CD4-positive, alpha-beta T cell treated with Interleukin-10 for 1 hour (primary cell): ENCODE measurements around the gene CD9.

Source experiments
- DNase-seq: peaks from one replicate; pipeline ENCODE4 v3.0.0-alpha.2; 2020

Gene CD9

GRCh38 chr12:6250343-6250742 is 50.1 kb downstream of the CD9 start:
- no peak for DNase-seq

DNA sequence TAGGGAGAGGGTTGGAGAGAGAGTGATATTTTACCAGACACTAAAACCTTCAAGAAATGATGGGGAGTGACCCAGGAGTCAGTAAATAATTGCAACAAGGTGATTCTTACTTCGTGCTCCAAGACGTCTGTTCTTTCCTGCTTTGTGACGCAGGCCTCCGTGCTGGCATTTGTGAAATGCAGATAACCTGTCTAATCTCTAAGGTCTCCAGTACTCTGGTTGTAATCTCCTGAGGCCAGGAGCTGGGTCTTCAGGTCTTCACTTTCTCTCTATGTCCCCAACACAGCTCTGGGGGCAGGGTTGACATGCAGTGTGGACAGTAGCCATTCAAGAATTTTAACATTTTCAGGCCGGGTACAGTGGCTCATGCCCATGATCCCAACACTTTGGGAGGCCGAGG is 53.1 kb downstream of the CD9 start:
- no peak for DNase-seq

GRCh38 chr12:6254491-6254890 is 54.3 kb downstream of the CD9 start:
- DNase-seq, result no peak

GRCh38 chr12:6257007-6257406 is 56.8 kb downstream of the CD9 start:
- no peak for DNase-seq

DNA sequence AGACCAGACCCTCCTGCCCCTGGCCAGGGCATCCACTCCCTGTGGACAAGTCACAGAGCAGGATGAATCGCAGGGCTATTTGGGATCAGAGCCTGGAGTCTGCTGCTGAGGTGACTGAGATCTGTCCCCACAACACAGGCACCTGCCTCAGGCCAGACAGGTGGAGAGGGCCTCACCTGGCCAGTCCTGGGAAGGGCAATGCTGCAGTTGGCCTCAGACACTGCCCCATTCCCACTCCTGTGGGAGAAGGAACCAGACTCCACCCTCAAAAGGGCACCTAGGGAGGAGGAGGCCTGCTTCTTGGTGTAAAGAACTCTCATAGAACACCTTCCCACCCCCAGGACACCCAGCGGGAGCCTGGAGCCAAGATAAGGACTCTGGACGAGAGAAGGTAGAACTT is 62.0 kb downstream of the CD9 start:
- DNase-seq, result no peak

GRCh38 chr12:6262623-6263022 is 62.4 kb downstream of the CD9 start:
- DNase-seq, result no peak

- DNase-seq, result no peak
Observed at GRCh38 chr12:6263931-6264330, 63.7 kb downstream of the CD9 start.

DNA sequence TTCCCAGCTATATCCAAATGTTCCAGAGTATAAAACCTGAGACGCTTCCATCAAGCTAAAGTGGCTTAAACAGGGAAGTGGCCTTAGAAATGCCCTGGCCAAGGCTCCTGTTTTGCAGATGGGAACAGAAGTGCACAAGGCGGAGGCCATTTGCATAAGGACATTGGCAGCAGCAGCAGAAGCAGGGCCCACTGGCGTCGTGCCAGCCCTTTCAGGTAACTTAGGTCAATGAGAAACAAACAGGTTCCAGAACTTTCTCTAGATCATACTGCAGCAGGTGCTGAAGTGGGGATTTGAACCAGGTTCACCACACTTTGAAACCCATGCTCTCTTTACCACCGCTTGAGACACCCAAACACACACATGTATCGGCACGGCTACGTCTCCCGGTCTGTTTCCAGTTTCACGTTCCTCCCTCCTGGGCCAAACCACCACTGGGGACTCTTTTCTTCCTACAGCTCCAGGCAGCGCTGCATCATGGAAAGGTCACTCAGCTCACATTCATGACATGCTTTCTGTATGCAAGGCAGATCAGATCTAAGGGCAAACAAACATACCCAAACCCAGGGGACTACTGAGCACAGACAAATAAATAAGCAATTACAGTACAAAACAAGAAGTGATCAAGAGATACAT is 64.3 kb downstream of the CD9 start:
- DNase-seq, result no peak

DNA sequence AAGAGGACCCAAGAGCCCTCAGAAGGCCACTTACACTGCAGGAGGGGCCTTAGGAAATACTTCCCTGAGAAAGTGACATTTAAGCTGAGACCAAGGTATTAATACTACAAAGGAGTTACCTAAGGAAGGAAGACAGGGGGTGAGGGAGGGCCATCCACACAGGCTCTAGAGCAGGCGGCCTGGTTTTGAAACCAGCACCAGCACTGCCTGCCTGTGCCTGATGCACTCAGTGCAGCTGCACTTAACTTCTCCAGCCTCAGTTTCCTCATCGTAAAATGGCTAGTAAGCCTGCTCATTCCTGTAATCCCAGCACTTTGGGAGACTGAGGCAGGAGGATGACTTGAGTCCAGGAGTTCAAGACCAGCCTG is 64.8 kb downstream of the CD9 start:
- DNase-seq, result no peak

DNA sequence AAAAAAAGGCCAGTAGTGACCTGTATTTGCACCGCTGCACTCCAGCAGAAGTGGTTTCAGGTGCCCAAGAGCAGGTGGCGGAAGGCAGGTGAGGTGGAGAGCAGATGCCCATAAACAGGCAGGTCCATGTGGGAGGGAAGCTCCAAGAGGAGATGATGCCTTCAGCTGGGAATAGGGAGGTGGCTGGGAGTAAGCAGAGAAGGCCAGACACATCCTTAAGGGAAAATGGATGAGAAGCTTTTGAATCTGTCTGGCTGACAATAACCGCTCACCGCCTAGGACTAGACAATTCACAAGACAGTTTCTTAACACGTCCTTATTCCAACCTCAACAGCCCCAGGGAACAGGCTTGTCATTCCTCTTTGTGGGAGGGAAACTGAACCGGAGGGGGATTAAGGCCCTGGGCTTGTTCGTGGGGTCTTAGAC is 66.4 kb downstream of the CD9 start:
- DNase-seq, result no peak

- no peak for DNase-seq
Observed at GRCh38 chr12:6266971-6267721, 66.9 kb downstream of the CD9 start.

GRCh38 chr12:6268484-6269157 is 68.4 kb downstream of the CD9 start:
- no peak for DNase-seq

GRCh38 chr12:6269986-6270385 is 69.8 kb downstream of the CD9 start:
- DNase-seq, result no peak

DNA sequence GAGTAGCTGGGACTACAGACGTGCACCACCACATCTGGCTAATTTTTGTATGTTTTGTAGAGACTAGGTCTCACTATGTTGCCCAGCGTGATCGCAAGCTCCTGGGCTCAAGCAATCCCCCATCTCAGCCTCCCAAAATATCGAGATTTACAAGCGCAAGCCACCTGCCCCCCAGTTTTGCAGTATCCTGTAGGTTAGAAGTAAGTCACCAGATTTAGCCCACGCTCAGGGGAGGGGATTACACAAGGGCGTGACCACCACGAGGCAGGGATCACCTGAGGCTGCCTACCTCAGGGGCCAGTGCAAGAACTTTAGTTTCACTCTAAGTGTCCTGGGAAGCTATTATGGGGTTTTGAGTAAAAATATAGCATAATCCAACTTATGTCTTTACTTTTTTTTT is 71.1 kb downstream of the CD9 start:
- no peak for DNase-seq

DNA sequence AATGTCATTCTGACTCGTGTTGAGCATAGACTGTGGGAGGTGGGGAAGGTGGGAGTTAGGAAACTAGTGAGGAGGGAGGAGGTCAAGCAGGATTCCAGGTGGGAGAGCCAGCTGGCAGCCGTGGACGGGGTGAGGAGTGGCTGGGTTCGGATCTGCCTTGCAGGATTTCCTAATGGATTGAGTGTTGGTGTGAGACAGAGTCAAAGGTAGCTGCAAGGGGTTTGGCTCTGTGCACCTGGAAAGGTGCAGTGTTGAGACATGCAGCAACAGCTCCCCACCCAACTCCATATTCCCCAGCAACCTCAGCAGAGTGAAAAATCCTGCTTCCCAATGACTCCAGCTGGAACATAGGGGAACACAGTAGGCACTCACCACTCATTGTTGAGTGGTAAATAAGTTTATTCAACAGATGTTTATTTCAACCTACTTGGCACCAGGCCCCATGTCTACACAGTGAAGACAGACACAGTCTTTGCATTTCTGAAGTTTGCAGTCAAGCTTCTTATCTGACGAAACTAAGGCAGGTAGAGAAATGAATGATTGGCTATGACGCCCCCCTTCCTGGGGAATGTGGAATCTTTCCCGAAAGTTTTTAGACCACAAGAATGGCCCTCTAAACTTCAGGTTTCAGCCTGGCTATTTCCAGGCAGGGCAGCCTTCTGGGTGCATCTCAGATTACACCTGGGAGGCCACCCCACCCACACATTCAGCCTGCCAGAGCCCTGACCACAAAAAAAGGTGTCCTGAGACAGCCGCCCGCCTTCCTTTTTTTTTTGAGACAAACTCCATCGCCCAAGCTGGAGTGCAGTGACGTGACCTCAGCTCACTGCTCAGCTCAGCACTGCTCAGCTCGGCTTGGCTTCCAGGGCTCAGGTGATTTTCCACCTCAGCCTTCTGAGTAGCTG is 72.4 kb downstream of the CD9 start:
- no peak for DNase-seq

DNA sequence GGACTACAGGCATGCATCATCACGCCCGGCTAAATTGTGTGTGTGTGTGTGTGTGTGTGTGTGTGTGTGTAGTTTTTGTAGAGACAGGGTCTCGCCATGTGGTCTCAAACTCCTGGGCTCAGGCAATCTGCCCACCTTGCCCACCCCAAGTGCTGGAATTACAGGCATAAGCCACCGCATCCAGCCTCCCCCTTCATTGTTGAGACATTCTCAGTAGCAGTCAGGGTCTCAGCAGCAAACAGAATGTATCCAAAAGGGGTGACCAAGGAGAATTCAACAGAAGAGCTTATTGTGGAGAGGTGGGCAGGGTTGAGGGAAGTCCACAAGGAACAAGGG is 73.0 kb downstream of the CD9 start:
- no peak for DNase-seq

DNA sequence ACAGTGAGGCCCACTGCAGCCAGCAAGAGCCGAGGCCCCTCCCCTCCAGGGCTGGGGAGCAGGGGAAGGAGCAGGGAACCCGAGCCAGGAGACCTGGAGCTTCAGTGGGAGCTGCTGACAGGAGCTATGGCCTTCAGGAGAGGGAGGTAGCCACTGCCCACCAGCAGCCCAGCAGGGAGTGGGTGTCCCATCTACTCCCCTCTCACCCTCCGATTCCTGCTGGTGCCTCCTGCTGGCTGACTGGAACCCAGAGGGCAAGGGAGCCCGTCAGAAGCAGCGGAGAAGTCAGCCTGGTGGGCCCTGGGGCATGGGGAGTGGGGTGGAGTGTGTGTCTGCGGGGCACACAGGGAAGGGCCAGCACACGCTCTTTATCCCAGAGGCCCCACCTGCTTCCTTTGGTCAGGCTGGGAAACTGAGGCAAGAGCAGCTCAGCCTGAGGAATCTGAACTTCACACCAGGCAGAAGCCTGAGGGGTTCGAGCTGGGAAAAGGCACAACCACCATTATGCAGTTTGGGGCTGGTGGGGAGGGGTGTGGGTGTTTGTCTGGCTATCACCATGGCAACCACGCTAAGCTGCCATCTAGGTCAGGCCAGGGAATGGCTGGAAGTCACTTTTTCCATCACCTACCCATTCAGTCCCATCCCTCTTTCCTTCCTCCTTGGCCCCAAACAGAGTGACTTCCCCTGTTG is 73.5 kb downstream of the CD9 start:
- DNase-seq, result no peak

- no peak for DNase-seq
Observed at GRCh38 chr12:6274231-6275221, 74.3 kb downstream of the CD9 start.

DNA sequence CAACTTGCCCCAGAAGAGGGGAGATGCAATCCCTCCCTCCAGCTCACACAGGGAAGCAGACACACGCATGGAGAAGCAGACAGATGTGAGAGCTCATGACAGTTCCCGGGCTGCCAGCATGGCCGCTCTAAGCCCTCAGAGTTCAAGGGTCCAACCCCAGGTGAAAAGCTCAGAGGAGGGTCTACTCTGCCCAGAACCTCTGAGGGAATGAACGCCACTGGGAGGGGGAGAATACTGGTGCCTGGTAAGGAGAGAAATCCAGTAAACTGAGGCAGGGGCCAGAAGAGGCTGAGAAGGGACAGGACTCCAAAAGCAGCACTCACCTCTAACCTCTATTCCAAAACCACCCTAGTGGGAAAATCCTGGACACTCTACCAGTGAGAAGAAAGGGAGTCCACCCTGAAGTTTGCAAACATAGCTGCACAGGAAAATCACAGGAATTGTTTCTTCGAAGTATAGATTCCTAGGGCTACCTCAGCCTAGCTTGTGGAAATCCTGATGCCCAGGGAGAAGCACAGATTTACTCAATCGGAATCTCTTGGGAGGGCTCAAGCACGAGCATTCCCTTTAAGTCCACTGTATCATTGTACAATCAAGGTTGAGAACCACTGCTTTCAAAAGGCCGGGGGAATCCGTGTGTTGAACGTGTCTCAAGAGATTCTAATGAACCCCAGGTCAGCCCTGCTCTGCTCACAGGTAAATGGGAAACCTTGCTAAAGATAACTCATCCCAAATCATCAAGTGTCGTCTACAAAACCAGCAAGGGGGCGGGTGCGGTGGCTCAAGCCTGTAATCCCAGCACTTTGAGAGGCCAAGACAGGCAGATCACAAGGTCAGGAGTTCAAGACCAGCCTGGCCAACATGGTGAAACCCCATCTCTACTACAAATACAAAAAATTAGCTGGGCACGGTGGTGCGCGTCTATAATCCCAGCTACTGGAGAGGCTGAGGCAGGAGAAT is 76.0 kb downstream of the CD9 start:
- no peak for DNase-seq

GRCh38 chr12:6276956-6277620 is 76.9 kb downstream of the CD9 start:
- no peak for DNase-seq
